H9 (cell line): ENCODE data around the gene LMTK3. TPM values are rescaled to one million over a fixed set of nuclear protein-coding genes. Genes with fewer than 3 reads are reported as not detected.

Source experiments
- DNase-seq: peaks from one replicate; pipeline ENCODE4 v3.0.0-alpha.2; 2017
- H2AFZ ChIP-seq: one replicate; pipeline ENCODE4 v1.6.1; 2013; ENCODE audit warnings: mild to moderate bottlenecking, low read length, control low read depth, moderate library complexity
- H2AK5ac ChIP-seq: 2 replicates; pipeline ENCODE4 v1.6.1; 2013; ENCODE audit warnings: low read length, control low read depth, mixed read lengths; ENCODE audit not compliant: insufficient read length
- H2BK120ac ChIP-seq: one replicate; pipeline ENCODE4 v1.6.1; 2013; ENCODE audit warnings: low read depth, mild to moderate bottlenecking, low read length, control low read depth, inconsistent platforms; ENCODE audit not compliant: poor library complexity, severe bottlenecking
- H2BK12ac ChIP-seq: 2 replicates; pipeline ENCODE4 v1.6.1; 2013; ENCODE audit warnings: low read length, control low read depth, mixed read lengths, low read depth; ENCODE audit not compliant: insufficient read length
- H2BK15ac ChIP-seq: 2 replicates; pipeline ENCODE4 v1.6.1; 2013; ENCODE audit warnings: low read depth, low read length, control low read depth
- H2BK20ac ChIP-seq: one replicate; pipeline ENCODE4 v1.6.1; 2013; ENCODE audit warnings: low read depth, mild to moderate bottlenecking, low read length, control low read depth, inconsistent platforms; ENCODE audit not compliant: poor library complexity, severe bottlenecking
- H2BK5ac ChIP-seq: 2 replicates; pipeline ENCODE4 v1.6.1; 2013; ENCODE audit warnings: low read length, control low read depth, mixed read lengths; ENCODE audit not compliant: insufficient read length
- H3K14ac ChIP-seq: 2 replicates; pipeline ENCODE4 v1.6.1; 2013; ENCODE audit warnings: low read length, control low read depth; ENCODE audit not compliant: insufficient read depth
- H3K18ac ChIP-seq: 2 replicates; pipeline ENCODE4 v1.6.1; 2013; ENCODE audit warnings: low read depth, mild to moderate bottlenecking, mixed read lengths, low read length, control low read depth; ENCODE audit not compliant: insufficient read length
- H3K23ac ChIP-seq: 2 replicates; pipeline ENCODE4 v1.6.1; 2013; ENCODE audit warnings: low read length, control low read depth, mixed read lengths, low read depth; ENCODE audit not compliant: insufficient read length
- H3K23me2 ChIP-seq: 2 replicates; pipeline ENCODE4 v1.6.1; 2013; ENCODE audit warnings: low read depth, mild to moderate bottlenecking, mixed read lengths, low read length, control low read depth; ENCODE audit not compliant: insufficient read length, poor library complexity, severe bottlenecking
- H3K27ac ChIP-seq: 2 replicates; pipeline ENCODE4 v1.5.1; 2013; ENCODE audit warnings: low read length, control low read depth, mixed read lengths, low read depth; ENCODE audit not compliant: insufficient read length
- H3K27me3 ChIP-seq: 2 replicates; pipeline ENCODE4 v1.6.1; 2013; ENCODE audit warnings: low read length, control low read depth, inconsistent platforms; ENCODE audit not compliant: insufficient read depth
- H3K4ac ChIP-seq: 2 replicates; pipeline ENCODE4 v1.6.1; 2013; ENCODE audit warnings: low read depth, mild to moderate bottlenecking, control low read depth, inconsistent platforms, low read length, moderate library complexity
- H3K4me1 ChIP-seq: 2 replicates; pipeline ENCODE4 v1.6.1; 2013; ENCODE audit warnings: low read length, control low read depth, inconsistent platforms; ENCODE audit not compliant: insufficient read depth
- H3K4me2 ChIP-seq: 2 replicates; pipeline ENCODE4 v1.6.1; 2013; ENCODE audit warnings: low read length, control low read depth, mixed read lengths; ENCODE audit not compliant: insufficient read length, insufficient read depth
- H3K56ac ChIP-seq: 2 replicates; pipeline ENCODE4 v1.6.1; 2013; ENCODE audit warnings: low read depth, mild to moderate bottlenecking, mixed read lengths, low read length, control low read depth; ENCODE audit not compliant: insufficient read length
- H3K79me1 ChIP-seq: 2 replicates; pipeline ENCODE4 v1.6.1; 2013; ENCODE audit warnings: low read depth, mild to moderate bottlenecking, moderate library complexity, low read length, control low read depth, inconsistent platforms; ENCODE audit not compliant: insufficient read depth, poor library complexity, severe bottlenecking
- H3K79me2 ChIP-seq: 2 replicates; pipeline ENCODE4 v1.6.1; 2013; ENCODE audit warnings: low read length, control low read depth, inconsistent platforms; ENCODE audit not compliant: insufficient read depth
- H3K9ac ChIP-seq: 2 replicates; pipeline ENCODE4 v1.6.1; 2013; ENCODE audit warnings: low read length, control low read depth, mixed read lengths; ENCODE audit not compliant: insufficient read length; ENCODE audit errors: extremely low read depth
- H3K9me3 ChIP-seq: one replicate; pipeline ENCODE4 v1.6.1; 2013; ENCODE audit warnings: low read depth, low read length, inconsistent platforms; ENCODE audit not compliant: control insufficient read depth
- H3T11ph ChIP-seq: one replicate; pipeline ENCODE4 v1.6.1; 2013; ENCODE audit warnings: mild to moderate bottlenecking, low read length, control low read depth, inconsistent platforms
- H4K20me1 ChIP-seq: one replicate; pipeline ENCODE4 v1.6.1; 2013; ENCODE audit not compliant: control insufficient read depth, insufficient read length, insufficient read depth
- H4K5ac ChIP-seq: 2 replicates; pipeline ENCODE4 v1.6.1; 2013; ENCODE audit warnings: low read depth, mild to moderate bottlenecking, mixed read lengths, low read length, control low read depth; ENCODE audit not compliant: insufficient read length
- H4K8ac ChIP-seq: replicated peaks from 2 replicates; pipeline ENCODE4 v1.6.1; 2013; ENCODE audit warnings: low read length, control low read depth, mixed read lengths, low read depth; ENCODE audit not compliant: insufficient read length
- H4K91ac ChIP-seq: 2 replicates; pipeline ENCODE4 v1.6.1; 2013; ENCODE audit warnings: low read depth, mild to moderate bottlenecking, moderate library complexity, mixed read lengths, low read length, control low read depth; ENCODE audit not compliant: insufficient read length
- H3K27ac Mint-ChIP-seq, 3 experiments: 2 replicates in 2 of 3; 3 replicates in 1 of 3; pipeline ENCODE4 v1.8.0; 2020 to 2021; ENCODE audit warnings: mixed read lengths in 3 of 3, mild to moderate bottlenecking in 1 of 3, moderate library complexity in 1 of 3
- H3K27me3 Mint-ChIP-seq: 2 replicates; pipeline ENCODE4 v1.8.0; 2021; ENCODE audit warnings: low read depth, mild to moderate bottlenecking, moderate library complexity, mixed read lengths
- H3K36me3 Mint-ChIP-seq, 3 experiments: 2 replicates in 2 of 3; 3 replicates in 1 of 3; pipeline ENCODE4 v1.8.0; 2020 to 2021; ENCODE audit warnings: low read depth in 3 of 3, mixed read lengths in 3 of 3; ENCODE audit not compliant: insufficient read depth in 1 of 3
- H3K4me1 Mint-ChIP-seq, 2 experiments: 2 replicates each; pipeline ENCODE4 v1.8.0; 2020; ENCODE audit warnings: mixed read lengths in 2 of 2
- H3K4me3 Mint-ChIP-seq, 2 experiments: 2 replicates in 1 of 2; 3 replicates in 1 of 2; pipeline ENCODE4 v1.8.0; 2020 to 2021; ENCODE audit warnings: mild to moderate bottlenecking in 2 of 2, mixed read lengths in 2 of 2, moderate library complexity in 1 of 2
- H3K9me3 Mint-ChIP-seq, 2 experiments: 2 replicates in 1 of 2; 3 replicates in 1 of 2; pipeline ENCODE4 v1.8.0; 2020; ENCODE audit warnings: mild to moderate bottlenecking in 2 of 2, mixed read lengths in 2 of 2, moderate library complexity in 1 of 2
- WGBS: extraction: QIAGEN DNeasy Blood & Tissue Kit; methylation state at CpG from one replicate; pipeline ENCODE4 v1.1.7; 2013; ENCODE audit warnings: missing lambda C conversion rate, low lambda C conversion rate, mixed read lengths; ENCODE audit not compliant: insufficient read length; ENCODE audit errors: extremely low coverage; 5-methylcytosine and 5-hydroxymethylcytosine counted together
- total RNA-seq: library from RNA; stranded (reverse); gene quantifications from 2 replicates; pipeline ENCODE4 v1.2.1, GENCODE V29; 2021
- TF ChIP-seq, protein P1 (sequence below): fragments of 200-600 bp; sonication (generic); conservative IDR thresholded peaks from 3 replicates; pipeline ENCODE4 v1.8.0; 2021; ENCODE audit warnings: antibody characterized with exemption, mild to moderate bottlenecking

LMTK3 gene
- total RNA-seq, 1 experiment from 2014 or later: 14.4 TPM

- no peak overlapping the region for H2BK12ac ChIP-seq
- TF ChIP-seq, protein P1, sequence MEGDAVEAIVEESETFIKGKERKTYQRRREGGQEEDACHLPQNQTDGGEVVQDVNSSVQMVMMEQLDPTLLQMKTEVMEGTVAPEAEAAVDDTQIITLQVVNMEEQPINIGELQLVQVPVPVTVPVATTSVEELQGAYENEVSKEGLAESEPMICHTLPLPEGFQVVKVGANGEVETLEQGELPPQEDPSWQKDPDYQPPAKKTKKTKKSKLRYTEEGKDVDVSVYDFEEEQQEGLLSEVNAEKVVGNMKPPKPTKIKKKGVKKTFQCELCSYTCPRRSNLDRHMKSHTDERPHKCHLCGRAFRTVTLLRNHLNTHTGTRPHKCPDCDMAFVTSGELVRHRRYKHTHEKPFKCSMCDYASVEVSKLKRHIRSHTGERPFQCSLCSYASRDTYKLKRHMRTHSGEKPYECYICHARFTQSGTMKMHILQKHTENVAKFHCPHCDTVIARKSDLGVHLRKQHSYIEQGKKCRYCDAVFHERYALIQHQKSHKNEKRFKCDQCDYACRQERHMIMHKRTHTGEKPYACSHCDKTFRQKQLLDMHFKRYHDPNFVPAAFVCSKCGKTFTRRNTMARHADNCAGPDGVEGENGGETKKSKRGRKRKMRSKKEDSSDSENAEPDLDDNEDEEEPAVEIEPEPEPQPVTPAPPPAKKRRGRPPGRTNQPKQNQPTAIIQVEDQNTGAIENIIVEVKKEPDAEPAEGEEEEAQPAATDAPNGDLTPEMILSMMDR: peak; percentile 50
- H4K91ac ChIP-seq: no peak overlapping the region
- H3K14ac ChIP-seq: no peak overlapping the region
- no peak overlapping the region for H2BK5ac ChIP-seq
- H3T11ph ChIP-seq: no peak overlapping the region
- H3K79me2 ChIP-seq: no peaks in the 10 kb centered on the region
- H2BK20ac ChIP-seq: no peak overlapping the region
- no peak overlapping the region for H4K8ac ChIP-seq
- peak overlapping the region in 1 of 2 experiments; percentile 26; a peak in 1 of 5 replicates for H3K4me3 Mint-ChIP-seq
- H2AFZ ChIP-seq: no peak overlapping the region
- no peak overlapping the region for H2BK15ac ChIP-seq
- no peaks in the 10 kb centered on the region for H4K20me1 ChIP-seq
- H3K9me3 ChIP-seq: no peaks in the 10 kb centered on the region
- WGBS: no CpG with 5 or more reads among the region's 6 CpGs
- H3K23ac ChIP-seq: no peak overlapping the region
- H3K23me2 ChIP-seq: no peaks in the 10 kb centered on the region
- no peak overlapping the region for H3K4ac ChIP-seq
- no peaks in the 10 kb centered on the region for H3K27me3 ChIP-seq
- H3K4me2 ChIP-seq: no peak overlapping the region
- DNase-seq: peak; percentile 44
- H3K9ac ChIP-seq: no peak overlapping the region
- H3K27ac ChIP-seq: no peak overlapping the region
- H3K9me3 Mint-ChIP-seq: peaks cover 0 to 3% of the 10 kb centered on the region in 2 experiments; a peak in 2 of 5 replicates
- no peak overlapping the region for H3K18ac ChIP-seq
- H3K4me1 ChIP-seq: peaks cover 2% of the 10 kb centered on the region; the same call in 1 of the 2 replicates
- no peak overlapping the region for H3K56ac ChIP-seq
- no peak overlapping the region for H2AK5ac ChIP-seq
- H3K79me1 ChIP-seq: no peaks in the 10 kb centered on the region
- H3K4me1 Mint-ChIP-seq: peaks cover 6 to 16% of the 10 kb centered on the region in 2 experiments; a peak in 3 of 4 replicates
- H2BK120ac ChIP-seq: no peak overlapping the region
- peak overlapping the region in 1 of 3 experiments; percentile 12; a peak in 1 of 7 replicates for H3K27ac Mint-ChIP-seq
- H4K5ac ChIP-seq: no peak overlapping the region
- no peaks in the 10 kb centered on the region for H3K36me3 Mint-ChIP-seq
- peaks cover 1% of the 10 kb centered on the region for H3K27me3 Mint-ChIP-seq
Measured at GRCh38 chr19:48560095-48560530, 48.5 kb upstream of the LMTK3 start.
